ENCODE results near the gene ARF4.
A peak's percentile ranks its signal among the peaks of the same experiment; 100 is the strongest.
"Not testable (repeated sequence)": the region's sequence is repeated elsewhere in the genome, so short reads cannot be mapped to it uniquely, and the experiment has no call there.

Gene ARF4

GRCh38 chr3:57597127-57597923 is at the start of gene ARF4:
ARF4 (minus strand) TSS chr3:57597344; CDS start chr3:57597140, 204 bp downstream.
- no peaks in the 10 kb centered on the region for H3K9me3 ChIP-seq (ENCODE audit: low read length)
- peaks cover 24% of the 10 kb centered on the region for H3K4me1 ChIP-seq (ENCODE audit: insufficient read depth, low read length)
- H3K27me3 ChIP-seq (ENCODE audit: insufficient read depth, low read length) = no peaks in the 10 kb centered on the region
- H3K36me3 ChIP-seq (ENCODE audit: insufficient read depth, low read length) = peaks cover 15% of the 10 kb centered on the region
- H3K4me3 ChIP-seq (ENCODE audit: low read length) = peak within 1 kb of the TSS; percentile 98
- peak within 1 kb of the TSS; percentile 43 for H2AFZ ChIP-seq (ENCODE audit: low read depth, low read length)

- H2AFZ ChIP-seq (ENCODE audit: low read depth, low read length) = no peak overlapping the region
- H3K36me3 ChIP-seq (ENCODE audit: insufficient read depth, low read length) = peaks cover 36% of the 10 kb centered on the region
- H3K9me3 ChIP-seq (ENCODE audit: low read length) = peaks cover 3% of the 10 kb centered on the region
- H3K4me1 ChIP-seq (ENCODE audit: insufficient read depth, low read length) = no peaks in the 10 kb centered on the region
- H3K4me3 ChIP-seq (ENCODE audit: low read length) = no peak overlapping the region
- H3K27me3 ChIP-seq (ENCODE audit: insufficient read depth, low read length) = no peaks in the 10 kb centered on the region
Measured at GRCh38 chr3:57646723-57647122, 49.6 kb upstream of the ARF4 start.

- H3K4me1 ChIP-seq (ENCODE audit: insufficient read depth, low read length) = no peaks in the 10 kb centered on the region
- peaks cover 3% of the 10 kb centered on the region for H3K9me3 ChIP-seq (ENCODE audit: low read length)
- no peaks in the 10 kb centered on the region for H3K27me3 ChIP-seq (ENCODE audit: insufficient read depth, low read length)
- peaks cover 36% of the 10 kb centered on the region for H3K36me3 ChIP-seq (ENCODE audit: insufficient read depth, low read length)
- H3K4me3 ChIP-seq (ENCODE audit: low read length) = no peak overlapping the region
- no peak overlapping the region for H2AFZ ChIP-seq (ENCODE audit: low read depth, low read length)
Measured at GRCh38 chr3:57644740-57645139, 47.6 kb upstream of the ARF4 start.

GRCh38 chr3:57637391-57637790 is 40.2 kb upstream of the ARF4 start:
- no peak overlapping the region for H3K4me3 ChIP-seq (ENCODE audit: low read length)
- H3K4me1 ChIP-seq (ENCODE audit: insufficient read depth, low read length) = no peaks in the 10 kb centered on the region
- no peak overlapping the region for H2AFZ ChIP-seq (ENCODE audit: low read depth, low read length)
- peaks cover 63% of the 10 kb centered on the region for H3K36me3 ChIP-seq (ENCODE audit: insufficient read depth, low read length)
- no peaks in the 10 kb centered on the region for H3K9me3 ChIP-seq (ENCODE audit: low read length)
- no peaks in the 10 kb centered on the region for H3K27me3 ChIP-seq (ENCODE audit: insufficient read depth, low read length)

- not testable (repeated sequence) for H3K4me3 ChIP-seq (ENCODE audit: low read length); H3K4me1 ChIP-seq (ENCODE audit: insufficient read depth, low read length); H2AFZ ChIP-seq (ENCODE audit: low read depth, low read length); H3K9me3 ChIP-seq (ENCODE audit: low read length); H3K27me3 ChIP-seq (ENCODE audit: insufficient read depth, low read length)
- H3K36me3 ChIP-seq (ENCODE audit: insufficient read depth, low read length) = peaks cover 56% of the 10 kb centered on the region
Measured at GRCh38 chr3:57634259-57634658, 37.1 kb upstream of the ARF4 start.

GRCh38 chr3:57627976-57628375 is 30.8 kb upstream of the ARF4 start:
- H3K36me3 ChIP-seq (ENCODE audit: insufficient read depth, low read length) = peaks cover 55% of the 10 kb centered on the region
- H3K27me3 ChIP-seq (ENCODE audit: insufficient read depth, low read length) = no peaks in the 10 kb centered on the region
- no peak overlapping the region for H3K4me3 ChIP-seq (ENCODE audit: low read length)
- no peaks in the 10 kb centered on the region for H3K9me3 ChIP-seq (ENCODE audit: low read length)
- no peak overlapping the region for H2AFZ ChIP-seq (ENCODE audit: low read depth, low read length)
- H3K4me1 ChIP-seq (ENCODE audit: insufficient read depth, low read length) = no peaks in the 10 kb centered on the region

- Histone ChIP-seq H3K27me3 (ENCODE audit: insufficient read depth, low read length) (no peaks in the 10 kb centered on the region), H2AFZ (ENCODE audit: low read depth, low read length) (no peak overlapping the region), H3K4me3 (ENCODE audit: low read length) (no peak overlapping the region), H3K36me3 (ENCODE audit: insufficient read depth, low read length) (peaks cover 44% of the 10 kb centered on the region), H3K4me1 (ENCODE audit: insufficient read depth, low read length) (no peaks in the 10 kb centered on the region), H3K9me3 (ENCODE audit: low read length) (no peaks in the 10 kb centered on the region)
Measured at GRCh38 chr3:57624801-57625200, 27.7 kb upstream of the ARF4 start.

- Histone ChIP-seq H3K27me3 (ENCODE audit: insufficient read depth, low read length) (no peaks in the 10 kb centered on the region), H3K4me3 (ENCODE audit: low read length) (no peak overlapping the region), H3K36me3 (ENCODE audit: insufficient read depth, low read length) (peaks cover 23% of the 10 kb centered on the region), H3K4me1 (ENCODE audit: insufficient read depth, low read length) (no peaks in the 10 kb centered on the region), H2AFZ (ENCODE audit: low read depth, low read length) (no peak overlapping the region), H3K9me3 (ENCODE audit: low read length) (peaks cover 2% of the 10 kb centered on the region)
Measured at GRCh38 chr3:57622362-57622761, 25.2 kb upstream of the ARF4 start.

- no peaks in the 10 kb centered on the region for H3K36me3 ChIP-seq (ENCODE audit: insufficient read depth, low read length)
- H2AFZ ChIP-seq (ENCODE audit: low read depth, low read length) = no peak overlapping the region
- H3K4me1 ChIP-seq (ENCODE audit: insufficient read depth, low read length) = no peaks in the 10 kb centered on the region
- H3K27me3 ChIP-seq (ENCODE audit: insufficient read depth, low read length) = no peaks in the 10 kb centered on the region
- H3K4me3 ChIP-seq (ENCODE audit: low read length) = no peak overlapping the region
- H3K9me3 ChIP-seq (ENCODE audit: low read length) = peaks cover 2% of the 10 kb centered on the region
Measured at GRCh38 chr3:57617739-57618138, 20.6 kb upstream of the ARF4 start.

- Histone ChIP-seq H3K4me1 (ENCODE audit: insufficient read depth, low read length) (no peaks in the 10 kb centered on the region), H3K4me3 (ENCODE audit: low read length) (no peak overlapping the region), H3K9me3 (ENCODE audit: low read length) (peaks cover 2% of the 10 kb centered on the region), H3K36me3 (ENCODE audit: insufficient read depth, low read length) (no peaks in the 10 kb centered on the region), H2AFZ (ENCODE audit: low read depth, low read length) (no peak overlapping the region), H3K27me3 (ENCODE audit: insufficient read depth, low read length) (no peaks in the 10 kb centered on the region)
Measured at GRCh38 chr3:57616233-57616632, 19.1 kb upstream of the ARF4 start.

GRCh38 chr3:57611870-57612269 is 14.7 kb upstream of the ARF4 start:
- not testable (repeated sequence) for H2AFZ ChIP-seq (ENCODE audit: low read depth, low read length); H3K36me3 ChIP-seq (ENCODE audit: insufficient read depth, low read length); H3K9me3 ChIP-seq (ENCODE audit: low read length)

GRCh38 chr3:57605683-57606082 is 8.5 kb upstream of the ARF4 start:
- peaks cover 4% of the 10 kb centered on the region for H3K9me3 ChIP-seq (ENCODE audit: low read length)
- H2AFZ ChIP-seq (ENCODE audit: low read depth, low read length) = no peak overlapping the region

More at GRCh38 chr3:57611870-57612269, 14.7 kb upstream of the ARF4 start:
- H3K4me3 ChIP-seq (ENCODE audit: low read length); H3K4me1 ChIP-seq (ENCODE audit: insufficient read depth, low read length); H3K27me3 ChIP-seq (ENCODE audit: insufficient read depth, low read length): not testable (repeated sequence)

GRCh38 chr3:57604971-57605370 is 7.8 kb upstream of the ARF4 start:
- Histone ChIP-seq H3K4me1 (ENCODE audit: insufficient read depth, low read length) (no peaks in the 10 kb centered on the region), H3K36me3 (ENCODE audit: insufficient read depth, low read length) (peaks cover 3% of the 10 kb centered on the region), H3K27me3 (ENCODE audit: insufficient read depth, low read length) (no peaks in the 10 kb centered on the region), H3K4me3 (ENCODE audit: low read length) (no peak overlapping the region), H3K9me3 (ENCODE audit: low read length) (peaks cover 4% of the 10 kb centered on the region), H2AFZ (ENCODE audit: low read depth, low read length) (no peak overlapping the region)

More at GRCh38 chr3:57605683-57606082, 8.5 kb upstream of the ARF4 start:
- Histone ChIP-seq H3K4me3 (ENCODE audit: low read length) (no peak overlapping the region), H3K4me1 (ENCODE audit: insufficient read depth, low read length) (no peaks in the 10 kb centered on the region), H3K36me3 (ENCODE audit: insufficient read depth, low read length) (peaks cover 3% of the 10 kb centered on the region), H3K27me3 (ENCODE audit: insufficient read depth, low read length) (no peaks in the 10 kb centered on the region)

- H3K4me3 ChIP-seq (ENCODE audit: low read length) = no peak overlapping the region
- H3K36me3 ChIP-seq (ENCODE audit: insufficient read depth, low read length) = peaks cover 1% of the 10 kb centered on the region
- H3K9me3 ChIP-seq (ENCODE audit: low read length) = peaks cover 3% of the 10 kb centered on the region
- no peak overlapping the region for H2AFZ ChIP-seq (ENCODE audit: low read depth, low read length)
- peaks cover 11% of the 10 kb centered on the region for H3K4me1 ChIP-seq (ENCODE audit: insufficient read depth, low read length)
- H3K27me3 ChIP-seq (ENCODE audit: insufficient read depth, low read length) = no peaks in the 10 kb centered on the region
Measured at GRCh38 chr3:57600195-57600594, 3.1 kb upstream of the ARF4 start.

All from neuron (in vitro differentiated cells).